Mucosa of stomach (tissue), 1 donor: Measurements from ENCODE around the gene TRAF7.

Source experiments
- H3K27me3 ChIP-seq: one replicate; pipeline ENCODE4 v1.7.0; 2013; ENCODE audit warnings: mild to moderate bottlenecking, low read length; ENCODE audit not compliant: control insufficient read depth, insufficient read depth
- H3K36me3 ChIP-seq: one replicate; pipeline ENCODE4 v1.7.0; 2013; ENCODE audit warnings: low read length; ENCODE audit not compliant: control insufficient read depth, insufficient read depth
- H3K4me1 ChIP-seq: one replicate; pipeline ENCODE4 v1.7.0; 2013; ENCODE audit warnings: mild to moderate bottlenecking, low read length; ENCODE audit not compliant: control insufficient read depth, insufficient read depth
- H3K4me3 ChIP-seq: one replicate; pipeline ENCODE4 v1.7.0; 2013; ENCODE audit warnings: low read length
- H3K9ac ChIP-seq: one replicate; pipeline ENCODE4 v1.7.0; 2013; ENCODE audit warnings: mild to moderate bottlenecking, low read length, moderate library complexity
- H3K9me3 ChIP-seq: one replicate; pipeline ENCODE4 v1.7.0; 2013; ENCODE audit warnings: mild to moderate bottlenecking, low read length, moderate library complexity; ENCODE audit not compliant: control insufficient read depth
- donor health status: Pancreatic carcinoma.

The TRAF7 gene

DNA sequence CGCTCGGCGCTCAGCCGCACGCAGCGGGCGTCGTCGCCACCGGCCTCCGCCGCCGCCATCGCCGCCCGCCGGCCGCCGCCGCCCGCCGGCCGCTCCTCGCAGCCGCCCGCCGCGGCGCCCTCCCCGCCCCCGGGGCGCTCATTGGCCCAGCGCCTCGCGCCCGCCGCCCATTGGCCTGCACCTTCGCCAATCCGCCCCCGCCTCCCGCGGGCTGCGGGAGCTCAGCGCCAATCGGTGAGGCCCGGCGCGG is 59.1 kb downstream of the TRAF7 start, which contains the start of gene PGP:
TSS of gene PGP (minus strand) at position 122 of the 250 bp plus-strand sequence. CDS start at position 59, 63 bp downstream.
- no peaks in the 10 kb centered on the region for H3K36me3 ChIP-seq
- no peaks in the 10 kb centered on the region for H3K27me3 ChIP-seq
- H3K9ac ChIP-seq = peak within 1 kb of the TSS; percentile 86
- no peaks in the 10 kb centered on the region for H3K9me3 ChIP-seq
- H3K4me1 ChIP-seq = peaks cover 22% of the 10 kb centered on the region
- H3K4me3 ChIP-seq = peak within 1 kb of the TSS; percentile 46

DNA sequence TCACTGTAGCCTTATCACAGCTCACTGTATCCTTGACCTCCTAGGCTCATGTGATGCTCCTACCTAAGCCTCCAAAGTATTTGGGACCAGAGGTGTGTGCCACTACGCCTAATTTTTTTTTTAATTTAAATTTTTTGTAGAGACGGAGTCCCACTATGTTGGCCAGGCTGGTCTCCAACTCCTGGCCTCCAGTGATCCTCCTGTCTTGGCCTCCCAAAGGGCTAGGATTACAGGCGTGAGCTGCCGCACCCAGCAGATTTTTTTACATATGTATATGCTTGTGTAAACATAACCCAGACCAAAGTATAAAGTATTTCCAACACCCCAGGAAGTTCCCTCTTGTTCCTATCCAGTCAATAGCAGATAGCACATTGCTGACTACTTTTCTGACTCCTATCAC is 60.7 kb downstream of the TRAF7 start:
- Histone ChIP-seq H3K4me1 (peaks cover 22% of the 10 kb centered on the region), H3K4me3 (no peak overlapping the region), H3K27me3 (no peaks in the 10 kb centered on the region), H3K36me3 (no peaks in the 10 kb centered on the region), H3K9me3 (no peaks in the 10 kb centered on the region), H3K9ac (no peak overlapping the region)

DNA sequence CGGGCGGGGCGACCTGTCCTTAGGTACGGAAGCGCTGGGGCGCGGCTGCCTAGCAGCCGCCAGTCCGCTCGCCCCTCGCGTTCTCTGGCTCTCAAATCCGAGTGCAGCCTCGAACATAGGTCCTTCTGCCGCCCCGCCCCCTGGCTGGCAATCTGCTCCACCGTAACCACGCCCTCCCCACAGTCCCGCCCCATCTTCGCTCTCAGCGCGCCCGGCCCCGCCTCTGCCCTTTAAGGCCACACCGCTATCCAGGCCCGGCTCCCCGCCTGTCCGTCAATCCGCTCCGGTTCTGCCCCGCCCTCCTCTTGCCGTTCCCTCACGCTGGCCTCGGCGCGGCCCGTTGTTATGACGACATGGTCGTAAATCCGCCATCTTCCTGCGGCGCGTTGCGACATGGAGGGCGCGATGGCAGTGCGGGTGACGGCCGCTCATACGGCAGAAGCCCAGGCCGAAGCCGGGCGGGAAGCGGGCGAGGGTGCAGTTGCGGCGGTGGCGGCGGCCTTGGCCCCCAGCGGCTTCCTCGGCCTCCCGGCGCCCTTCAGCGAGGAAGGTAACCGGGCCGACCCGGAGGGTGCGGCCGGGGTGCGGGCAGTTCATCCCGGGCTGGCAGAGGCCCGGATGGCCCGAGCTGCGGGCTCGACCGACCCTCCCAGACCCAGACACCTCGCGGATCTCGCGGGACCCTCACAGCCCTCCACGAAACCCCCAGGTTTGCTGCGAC is 67.8 kb downstream of the TRAF7 start, which contains the start of gene E4F1:
TSS of gene E4F1 (plus strand) at position 371 of the 721 bp plus-strand sequence. CDS start at position 394, 23 bp downstream.
- no peaks in the 10 kb centered on the region for H3K9me3 ChIP-seq
- peaks cover 25% of the 10 kb centered on the region for H3K4me1 ChIP-seq
- peak within 1 kb of the TSS; percentile 77 for H3K4me3 ChIP-seq
- peak within 1 kb of the TSS; percentile 93 for H3K9ac ChIP-seq
- no peaks in the 10 kb centered on the region for H3K27me3 ChIP-seq
- no peaks in the 10 kb centered on the region for H3K36me3 ChIP-seq

DNA sequence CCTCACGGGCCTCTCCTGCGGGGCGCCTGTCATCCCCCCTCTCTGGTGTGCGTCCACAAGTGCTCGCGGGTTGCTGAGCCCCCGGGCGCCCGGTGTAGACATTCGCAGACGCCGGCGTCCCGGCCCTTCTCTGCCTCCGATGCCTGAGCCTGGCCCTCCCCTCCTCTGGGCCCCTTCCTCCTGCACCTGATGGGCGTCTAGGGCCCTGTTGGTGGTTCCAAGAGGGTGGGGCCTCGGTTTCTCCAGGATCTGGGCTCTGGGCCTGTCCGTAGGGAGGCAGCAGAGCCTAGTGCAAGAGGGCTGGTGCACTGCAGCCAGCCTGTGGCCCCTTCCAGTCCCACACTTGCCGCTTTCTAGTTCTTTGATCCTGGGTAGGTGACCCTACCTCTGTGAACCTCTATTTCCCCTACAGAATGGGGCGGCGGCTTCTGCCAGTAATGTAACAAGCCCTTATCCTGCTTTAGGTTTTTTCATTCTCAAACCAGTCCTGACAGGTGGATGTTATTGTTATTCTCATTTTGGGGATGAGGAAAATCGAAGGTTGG is 68.4 kb downstream of the TRAF7 start:
- H3K9ac ChIP-seq = peak overlapping the region; percentile 93
- H3K4me1 ChIP-seq = peaks cover 25% of the 10 kb centered on the region
- no peaks in the 10 kb centered on the region for H3K36me3 ChIP-seq
- peak overlapping the region; percentile 77 for H3K4me3 ChIP-seq
- no peaks in the 10 kb centered on the region for H3K27me3 ChIP-seq
- no peaks in the 10 kb centered on the region for H3K9me3 ChIP-seq

DNA sequence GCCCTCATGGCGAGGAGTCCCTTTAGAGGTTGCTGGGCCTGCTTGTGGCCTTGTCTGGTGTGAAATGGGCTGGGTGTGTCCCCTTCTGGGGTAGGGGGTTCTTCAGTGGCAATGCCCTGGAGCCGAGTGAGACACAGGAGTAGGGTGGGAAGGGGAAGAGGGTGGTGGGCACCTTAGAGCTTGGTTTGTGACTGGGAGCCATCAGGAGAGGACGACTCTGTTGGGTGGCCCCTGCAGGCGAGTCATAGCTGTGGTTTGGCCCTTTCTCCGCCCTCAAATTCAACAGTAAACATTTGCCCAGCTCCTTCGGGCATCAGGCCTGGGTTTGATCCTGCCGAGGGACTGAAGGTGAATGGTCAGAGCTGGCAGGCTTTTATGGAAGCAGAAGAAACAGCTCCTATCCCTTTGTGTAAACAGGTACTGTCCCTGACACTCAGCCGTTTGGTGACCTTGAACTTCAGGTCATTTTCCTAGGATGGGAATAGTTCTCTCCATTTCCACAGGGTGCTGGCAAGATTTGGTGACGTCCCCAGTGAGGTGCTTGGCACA is 70.7 kb downstream of the TRAF7 start:
- H3K36me3 ChIP-seq = peaks cover 3% of the 10 kb centered on the region
- no peak overlapping the region for H3K4me3 ChIP-seq
- no peaks in the 10 kb centered on the region for H3K27me3 ChIP-seq
- H3K9ac ChIP-seq = peak overlapping the region; percentile 24
- no peaks in the 10 kb centered on the region for H3K9me3 ChIP-seq
- H3K4me1 ChIP-seq = peaks cover 25% of the 10 kb centered on the region

DNA sequence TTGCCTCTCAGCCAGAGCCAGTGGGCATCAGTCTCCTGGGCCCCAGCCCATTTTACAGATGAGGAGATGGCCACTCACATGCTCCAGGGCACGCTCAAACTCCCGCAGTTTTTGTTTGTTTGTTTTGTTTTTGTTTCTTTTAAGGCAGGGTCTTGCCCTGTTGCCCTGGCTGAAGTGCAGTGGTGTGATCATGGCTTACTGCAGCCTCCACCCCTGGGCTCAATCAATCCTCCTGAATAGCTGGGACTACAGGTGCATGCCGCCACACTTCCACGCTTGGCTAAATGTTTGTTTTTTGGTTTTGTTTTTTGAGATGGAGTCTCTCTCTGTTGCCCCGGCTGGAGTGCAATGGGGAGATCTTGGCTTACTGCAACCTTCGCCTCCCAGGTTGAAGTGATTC is 71.3 kb downstream of the TRAF7 start:
- Histone ChIP-seq H3K4me3 (no peak overlapping the region), H3K9me3 (no peaks in the 10 kb centered on the region), H3K4me1 (peaks cover 25% of the 10 kb centered on the region), H3K36me3 (peaks cover 3% of the 10 kb centered on the region), H3K27me3 (no peaks in the 10 kb centered on the region), H3K9ac (no peak overlapping the region)
